HG03025 (cell line): ENCODE data around the gene AAR2.

Source experiments
- ATAC-seq: cut with Tn5 transposase; IDR thresholded peaks from one replicate; pipeline ENCODE4 v1.9.1; 2021; ENCODE audit warnings: mild to moderate bottlenecking, moderate library complexity; ENCODE audit not compliant: unreplicated experiment, low FRiP score

Gene AAR2, protein sequence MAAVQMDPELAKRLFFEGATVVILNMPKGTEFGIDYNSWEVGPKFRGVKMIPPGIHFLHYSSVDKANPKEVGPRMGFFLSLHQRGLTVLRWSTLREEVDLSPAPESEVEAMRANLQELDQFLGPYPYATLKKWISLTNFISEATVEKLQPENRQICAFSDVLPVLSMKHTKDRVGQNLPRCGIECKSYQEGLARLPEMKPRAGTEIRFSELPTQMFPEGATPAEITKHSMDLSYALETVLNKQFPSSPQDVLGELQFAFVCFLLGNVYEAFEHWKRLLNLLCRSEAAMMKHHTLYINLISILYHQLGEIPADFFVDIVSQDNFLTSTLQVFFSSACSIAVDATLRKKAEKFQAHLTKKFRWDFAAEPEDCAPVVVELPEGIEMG

DNA sequence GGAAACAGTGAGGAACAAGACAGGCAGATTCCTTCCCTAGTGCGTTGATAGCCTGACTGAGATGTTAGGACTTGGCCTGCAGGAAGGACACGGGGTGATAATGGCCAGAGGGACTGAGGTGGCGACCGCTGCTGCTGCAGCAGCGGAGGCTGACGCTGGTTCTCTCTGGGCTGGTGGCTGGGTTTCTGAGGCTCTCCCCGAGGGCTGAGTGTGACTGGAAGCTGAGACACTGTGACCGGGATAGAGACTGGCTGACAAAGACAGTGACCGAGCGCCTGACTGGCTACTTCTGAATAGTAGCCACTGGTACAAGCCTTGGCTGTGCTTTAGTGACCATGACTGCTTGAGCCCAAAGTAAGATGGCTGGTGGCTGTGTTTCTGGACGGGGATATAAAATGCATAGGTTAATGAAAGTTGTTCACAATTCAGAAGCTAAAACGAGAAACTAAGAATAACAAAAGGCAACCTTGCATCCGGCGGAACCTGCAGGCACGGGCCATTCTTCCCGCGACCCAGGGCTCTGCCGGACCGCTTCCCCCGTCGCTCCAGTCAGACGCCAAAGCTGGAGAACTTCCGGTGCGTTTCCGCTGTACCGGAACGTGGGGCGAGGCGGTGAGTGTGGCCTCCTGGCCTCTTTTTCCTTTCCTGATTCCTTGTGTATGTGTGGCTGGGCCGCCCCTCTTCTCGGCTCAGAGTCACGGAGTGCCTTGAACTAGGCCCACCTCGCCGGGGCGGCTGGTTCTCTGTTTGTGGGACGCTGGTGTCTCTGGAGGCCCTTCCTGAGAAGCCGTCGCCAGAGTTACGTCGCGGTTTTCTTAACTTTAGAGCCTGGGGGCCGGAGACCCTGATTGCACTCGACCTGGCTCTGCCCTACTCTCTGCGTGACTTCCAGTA, at the start of gene AAR2:
Gene AAR2 (plus strand): TSS at position 587 of the 894 bp plus-strand sequence. CDS start 3,391 bp downstream, outside the sequence.
- ATAC-seq, result no peak

DNA sequence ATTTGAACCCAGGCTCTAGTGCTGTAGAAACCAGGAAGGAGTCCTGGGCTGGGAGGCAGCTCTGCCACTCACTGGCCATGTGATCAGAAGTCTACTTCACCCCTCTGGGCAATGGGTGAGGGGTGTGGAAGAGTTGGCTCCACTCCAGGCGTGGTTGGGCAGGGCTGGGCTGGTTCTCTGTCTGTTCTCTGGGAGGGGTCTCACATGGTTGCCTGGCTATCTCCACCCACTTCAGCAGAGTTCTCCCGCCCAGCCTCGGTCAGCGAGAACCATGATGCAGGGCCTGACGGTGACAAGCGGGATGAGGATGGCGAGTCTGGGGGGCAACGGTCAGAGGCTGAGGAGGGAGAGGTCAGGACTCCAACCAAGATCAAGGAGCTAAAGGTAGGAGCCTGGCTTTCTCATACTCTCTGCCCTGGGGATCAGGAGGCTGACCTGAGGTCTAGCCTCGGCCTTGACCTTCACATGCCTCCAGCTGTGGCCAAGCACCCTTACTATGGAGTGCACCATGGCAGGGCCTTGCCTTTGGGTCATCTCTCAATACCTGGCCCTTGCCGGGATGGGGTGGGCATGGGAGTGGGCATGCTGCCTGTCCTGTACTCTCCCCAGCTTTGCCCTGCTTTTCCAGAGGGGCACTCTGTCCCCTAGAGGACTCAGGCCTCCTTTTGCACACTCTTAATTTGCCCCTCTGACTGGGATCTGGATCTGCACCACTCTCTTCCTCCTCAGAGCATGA, 42.1 kb upstream of the AAR2 start:
- ATAC-seq, result no peak

DNA sequence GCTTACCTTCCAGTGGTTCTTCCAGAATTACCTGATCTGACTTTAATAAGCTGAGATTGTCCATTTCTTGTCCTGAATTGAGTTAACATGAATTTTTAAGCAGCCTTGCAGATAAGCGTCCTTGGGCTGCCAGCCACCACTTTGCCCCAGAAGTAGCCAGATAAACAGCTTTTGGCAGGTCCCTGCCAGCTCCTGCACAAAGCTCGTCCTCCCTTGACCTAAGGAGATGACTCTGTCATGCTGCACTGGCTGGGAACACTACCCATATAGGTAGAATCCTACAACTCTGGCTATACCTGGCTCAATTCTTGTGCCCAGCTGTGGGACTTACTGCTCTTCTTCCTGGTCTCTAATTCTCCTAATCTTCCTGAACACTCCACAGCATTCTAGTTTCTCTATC, 39.6 kb upstream of the AAR2 start:
- ATAC-seq, result no peak

DNA sequence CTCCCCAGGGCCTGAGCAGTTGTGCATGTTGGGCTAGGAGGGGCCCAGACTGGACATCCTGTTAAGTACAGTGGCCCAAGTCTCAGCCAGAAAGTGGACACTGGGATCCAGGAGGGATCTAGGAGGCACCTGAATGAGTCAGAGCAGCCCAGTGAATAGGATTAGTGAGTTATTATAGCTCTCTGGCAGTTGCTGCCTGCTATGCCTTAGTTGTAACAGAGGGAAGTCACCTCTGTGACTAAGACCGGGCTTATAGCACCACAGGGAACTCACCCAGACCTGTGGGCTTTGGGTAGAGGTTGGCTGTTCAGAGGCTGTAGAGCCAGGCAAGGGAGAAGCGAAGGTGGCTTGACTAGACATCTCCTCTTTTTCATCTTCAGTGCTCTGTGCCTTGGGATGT, 39.0 kb upstream of the AAR2 start:
- no peak for ATAC-seq

DNA sequence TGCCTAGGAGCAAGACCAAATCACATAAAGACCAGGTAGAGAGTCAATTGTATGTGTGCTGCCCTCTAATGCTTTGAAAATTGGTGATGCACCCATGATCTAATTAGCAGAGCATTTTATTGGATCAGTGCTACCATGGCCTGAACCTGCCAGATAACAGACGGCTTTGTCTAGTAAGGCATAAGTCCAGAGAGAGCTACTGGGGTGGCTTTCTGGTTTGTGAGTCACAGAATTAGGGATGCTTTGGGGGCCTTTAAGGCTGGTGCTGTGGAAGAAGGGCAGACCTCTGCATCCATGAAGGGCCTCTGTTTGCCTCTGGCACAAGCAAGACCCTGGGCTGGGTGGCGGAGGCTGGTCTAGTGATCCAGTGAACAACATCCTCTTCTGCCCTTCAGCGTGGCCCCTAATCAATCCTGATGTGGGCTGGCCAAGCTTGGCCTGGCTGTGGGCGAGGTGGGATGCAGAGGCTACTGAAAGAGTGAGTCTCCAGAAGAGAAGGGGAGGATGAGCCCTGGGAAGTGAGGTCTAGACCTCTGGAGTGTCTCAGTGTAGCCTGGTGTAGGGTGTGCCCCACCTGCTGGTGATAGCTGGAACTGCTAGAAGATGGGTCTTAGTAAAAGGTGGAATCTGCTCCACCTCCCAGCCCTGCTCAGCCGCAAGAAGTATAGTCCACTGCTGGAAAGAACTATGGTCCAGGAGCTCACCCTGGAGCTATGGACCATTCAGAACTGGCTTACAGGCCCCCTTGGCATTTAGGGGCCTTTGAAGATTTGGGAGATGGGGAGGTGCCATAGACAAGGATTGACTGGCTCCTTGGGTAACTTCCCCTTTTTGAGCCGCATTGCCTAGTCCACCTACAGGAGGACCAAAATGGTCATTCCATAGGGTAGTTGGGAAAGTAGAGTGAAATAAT, 36.7 kb upstream of the AAR2 start:
- no peak for ATAC-seq

DNA sequence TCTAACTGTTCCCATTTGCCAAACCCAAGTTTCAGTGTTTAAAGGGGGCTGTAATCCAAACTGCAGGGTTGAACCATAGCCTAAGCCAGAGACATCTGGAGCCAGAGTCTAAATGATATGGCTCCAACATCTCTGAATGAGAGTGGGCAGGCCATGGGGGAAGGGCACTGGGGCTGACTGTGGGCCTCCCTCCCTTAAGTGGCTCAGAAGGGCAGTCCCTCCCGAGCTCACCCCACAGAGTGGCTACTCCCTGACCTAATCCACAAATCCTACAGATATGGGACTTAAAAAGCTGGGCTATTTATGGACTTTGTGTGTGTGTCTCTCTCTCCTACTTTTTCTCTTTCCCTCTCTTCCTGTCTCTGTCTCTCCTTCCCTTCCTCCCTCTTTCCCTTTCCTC, 35.8 kb upstream of the AAR2 start:
- ATAC-seq, result no peak

DNA sequence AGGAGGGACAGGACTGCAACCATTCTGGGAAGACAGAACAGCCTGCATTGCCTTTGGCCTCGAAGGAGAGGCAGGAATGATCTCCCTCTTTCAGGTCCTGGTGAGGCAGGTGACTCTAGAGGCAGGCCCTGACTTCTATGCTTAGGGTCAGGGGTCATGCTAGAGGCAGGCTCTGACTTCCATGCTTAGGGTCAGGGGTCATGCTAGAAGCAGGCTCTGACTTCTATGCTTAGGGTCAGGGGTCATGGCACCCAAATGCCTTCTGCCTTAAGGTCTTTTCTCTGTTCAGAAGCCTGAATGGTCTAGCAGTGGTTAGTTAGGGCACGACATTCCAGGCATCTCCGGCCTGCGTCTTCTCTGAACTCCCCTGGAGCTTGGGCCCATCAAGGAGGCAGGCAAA, 35.1 kb upstream of the AAR2 start:
- no peak for ATAC-seq

DNA sequence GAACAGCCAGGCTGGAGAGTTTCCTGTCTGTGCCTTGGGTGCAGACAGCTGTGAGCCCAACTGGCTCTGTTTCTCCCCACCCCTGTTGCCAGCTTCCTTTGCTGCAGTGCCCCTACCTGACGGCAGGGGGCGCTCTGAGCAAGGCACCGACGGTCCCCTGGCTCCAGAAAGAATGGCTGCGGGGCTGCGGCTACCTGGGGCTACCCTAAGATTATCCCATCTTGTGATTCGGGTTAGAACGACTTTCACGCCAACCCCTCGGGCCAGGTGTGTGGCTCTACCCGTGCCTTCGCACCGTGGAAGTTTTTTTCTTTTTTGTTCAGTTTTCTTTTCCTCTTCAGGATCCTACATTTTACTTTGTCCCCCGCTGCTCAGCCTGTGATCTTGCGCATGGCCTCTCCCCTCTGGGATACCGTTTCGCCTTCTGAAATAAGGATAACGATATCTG, 33.4 kb upstream of the AAR2 start:
- ATAC-seq, result no peak

DNA sequence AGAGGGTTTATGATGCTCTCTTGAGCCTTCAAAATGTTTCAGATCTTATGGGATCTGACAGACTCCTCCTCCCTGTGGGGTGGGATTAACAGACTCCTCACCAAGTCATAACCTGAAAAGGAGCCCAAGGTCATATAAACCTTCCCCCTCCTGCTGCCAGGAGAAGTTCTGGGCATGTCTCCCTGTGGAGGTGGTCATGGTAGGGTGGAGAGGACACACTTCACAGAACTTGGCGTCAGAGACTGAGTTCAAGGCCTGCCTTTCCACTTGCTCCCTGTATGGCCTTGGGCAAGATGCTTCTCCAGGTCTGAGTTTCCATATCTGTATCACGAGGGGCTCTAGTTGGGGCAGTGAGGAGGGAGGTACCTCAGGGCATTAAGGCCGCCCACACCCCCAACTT, 32.4 kb upstream of the AAR2 start:
- no peak for ATAC-seq

DNA sequence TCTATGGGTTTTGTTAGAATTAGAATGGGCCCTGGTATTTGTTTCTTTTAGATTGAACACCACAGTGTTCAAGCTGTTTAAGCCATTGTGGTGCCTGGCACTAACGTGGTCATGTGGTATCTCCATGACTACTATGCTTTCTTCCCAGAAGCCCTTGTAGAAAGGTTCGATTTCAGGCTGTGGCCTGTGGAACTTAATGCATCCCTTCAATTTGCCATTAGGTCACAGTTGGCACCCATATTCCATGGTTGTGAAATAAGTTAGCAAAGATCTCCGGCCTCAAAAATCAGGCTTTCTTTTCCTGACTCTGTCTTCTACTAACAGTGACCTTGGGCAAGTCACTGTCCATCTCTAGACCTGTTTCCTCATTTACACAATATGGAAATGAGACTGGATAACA, 31.3 kb upstream of the AAR2 start:
- no peak for ATAC-seq

DNA sequence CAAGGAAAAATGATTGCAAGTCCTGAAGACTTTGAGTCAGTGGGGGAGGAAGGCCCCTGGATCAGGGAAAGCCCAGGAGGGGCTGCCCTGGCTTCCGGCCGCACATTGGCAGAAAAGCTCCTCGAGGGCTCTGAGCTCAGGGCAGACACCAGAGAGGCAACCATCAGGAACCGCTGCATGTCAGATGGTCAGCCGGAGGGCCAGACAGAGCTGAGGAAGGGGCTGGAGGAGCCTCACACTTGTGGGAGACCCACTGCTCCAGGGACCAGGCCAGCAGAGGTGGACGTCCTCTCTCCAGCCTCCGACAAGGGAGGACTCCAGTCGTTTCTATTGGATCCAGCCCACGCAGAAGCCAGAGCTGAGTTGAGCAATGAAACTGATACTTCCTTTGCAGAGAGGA, 30.2 kb upstream of the AAR2 start:
- ATAC-seq, result no peak

DNA sequence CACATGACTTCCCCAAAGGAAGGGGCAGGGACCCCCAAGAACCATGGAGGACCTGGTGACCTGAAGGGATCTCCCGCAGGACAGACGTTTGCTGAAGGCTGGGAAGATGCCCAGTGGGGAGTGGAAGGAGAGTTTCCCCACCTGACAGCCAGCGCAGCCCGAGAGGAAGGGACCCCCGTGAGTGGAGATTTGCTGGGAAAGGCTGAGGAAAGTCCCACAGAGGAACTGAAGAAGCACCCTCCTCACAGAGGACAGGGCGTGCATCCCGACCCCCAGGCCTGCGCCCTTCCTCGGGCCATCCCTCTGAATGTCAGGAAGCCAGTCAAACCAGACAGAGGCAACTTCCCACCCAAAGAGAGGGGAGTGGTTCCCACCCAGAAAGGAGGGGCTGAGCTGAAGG, 29.6 kb upstream of the AAR2 start:
- no peak for ATAC-seq

DNA sequence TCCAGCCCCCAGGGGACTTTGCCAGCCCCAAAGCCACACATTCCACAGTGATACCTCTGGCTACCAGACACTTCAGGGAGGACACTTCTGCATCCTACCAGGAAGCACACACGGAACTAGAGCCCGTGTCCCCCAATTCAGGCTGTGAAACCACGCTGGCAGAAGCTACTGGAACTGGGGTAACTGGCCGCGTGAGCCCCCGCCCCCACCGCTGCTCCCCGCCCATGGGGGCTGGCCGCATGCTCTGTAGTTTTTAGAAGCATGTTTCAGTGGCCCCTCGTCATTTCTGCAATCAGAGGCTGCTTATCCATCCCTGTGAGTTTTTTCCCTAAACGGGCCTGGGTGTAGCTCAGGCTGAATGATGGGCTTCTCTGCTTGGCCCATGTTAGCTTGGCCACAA, 28.7 kb upstream of the AAR2 start:
- no peak for ATAC-seq

DNA sequence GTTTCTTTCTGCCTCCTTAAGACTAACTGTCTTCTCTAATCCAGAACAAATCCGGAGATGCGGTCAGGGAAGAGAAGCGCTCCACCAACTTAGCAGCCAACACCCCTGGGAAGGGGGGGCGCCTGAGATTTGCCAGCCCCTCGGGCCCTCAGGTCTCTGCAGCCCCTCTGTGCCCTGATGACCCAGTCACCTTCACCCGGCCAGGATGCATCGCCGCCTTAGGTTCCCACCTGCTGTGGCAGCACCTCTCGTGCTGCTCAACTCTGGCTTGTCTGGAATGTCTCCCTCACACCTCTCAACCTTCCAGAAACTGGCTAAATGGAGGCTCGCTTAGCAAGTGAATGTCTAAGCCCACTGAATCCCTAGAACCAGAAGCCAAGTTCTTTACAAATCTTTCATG, 28.0 kb upstream of the AAR2 start:
- no peak for ATAC-seq

DNA sequence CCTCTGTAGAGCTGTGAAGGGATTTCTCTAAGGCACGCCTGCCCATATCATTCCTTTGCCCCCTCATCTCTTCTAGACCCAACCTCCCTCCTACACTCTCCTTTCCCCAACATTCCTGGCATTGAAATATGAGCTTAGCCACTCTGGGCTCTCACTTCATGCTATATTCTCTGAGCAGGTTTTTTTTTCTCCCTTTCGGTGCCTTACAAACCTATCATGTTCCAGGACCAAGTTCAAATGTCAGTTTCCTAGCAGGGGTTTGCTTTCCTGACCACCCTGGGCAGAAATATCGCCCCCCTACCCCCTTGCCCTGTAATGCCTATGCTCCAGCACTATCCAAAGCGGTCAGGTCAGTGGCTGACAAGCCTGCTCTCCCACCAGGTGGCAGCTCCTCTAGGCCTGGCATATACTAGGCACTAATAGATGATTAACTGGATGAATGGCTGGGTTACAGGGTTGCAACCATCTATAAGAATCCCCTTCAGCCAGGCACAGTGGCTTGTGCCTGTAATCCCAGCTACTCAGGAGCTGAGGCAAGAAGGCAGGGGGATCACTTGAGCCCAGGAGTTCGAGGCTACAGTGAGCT, 25.7 kb upstream of the AAR2 start:
- no peak for ATAC-seq

DNA sequence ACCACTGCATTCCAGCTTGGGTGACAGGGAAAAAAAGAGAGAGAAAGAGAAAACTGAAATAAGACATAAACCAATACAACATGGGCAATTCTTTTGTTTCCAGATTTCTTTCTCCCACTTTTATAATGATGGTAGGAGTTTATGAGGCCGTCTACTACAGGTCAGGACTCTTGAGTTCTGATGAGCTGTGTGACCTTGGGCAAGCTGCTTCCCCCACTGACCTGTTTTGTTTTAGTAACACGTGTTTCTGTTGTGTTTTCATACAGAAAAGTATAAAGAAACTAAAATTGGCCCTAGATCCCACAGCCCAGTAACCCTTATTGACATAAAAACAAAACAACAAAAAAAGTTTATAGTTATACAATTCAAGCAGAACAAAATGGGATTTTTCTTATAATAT, 22.9 kb upstream of the AAR2 start:
- no peak for ATAC-seq

DNA sequence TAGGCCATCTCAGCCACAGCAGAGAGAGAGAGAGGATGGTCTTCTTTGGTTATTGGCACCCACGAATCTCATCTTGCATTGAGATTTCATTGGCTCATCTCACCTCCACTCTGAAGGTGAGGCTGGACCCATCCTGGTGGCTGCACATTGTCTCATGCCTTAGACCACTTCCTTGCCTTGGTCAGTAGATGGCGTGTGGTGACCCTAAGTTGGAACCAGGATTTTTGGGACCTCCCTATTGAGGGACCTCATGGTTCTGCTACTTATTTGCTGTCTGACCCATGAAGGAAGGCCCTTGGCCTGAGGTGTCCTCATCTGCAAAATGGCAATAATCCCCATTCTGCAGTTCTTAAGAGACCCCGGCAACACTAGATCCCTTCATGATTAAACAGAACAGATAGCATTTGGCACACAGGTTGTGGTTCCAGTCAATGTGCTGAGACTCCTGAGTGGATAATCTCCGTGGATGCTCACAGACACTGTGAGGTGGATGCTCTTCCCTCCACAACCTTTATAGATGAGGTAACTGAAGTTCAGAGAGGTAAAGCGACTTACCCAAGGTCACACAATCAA, 21.5 kb upstream of the AAR2 start:
- no peak for ATAC-seq

DNA sequence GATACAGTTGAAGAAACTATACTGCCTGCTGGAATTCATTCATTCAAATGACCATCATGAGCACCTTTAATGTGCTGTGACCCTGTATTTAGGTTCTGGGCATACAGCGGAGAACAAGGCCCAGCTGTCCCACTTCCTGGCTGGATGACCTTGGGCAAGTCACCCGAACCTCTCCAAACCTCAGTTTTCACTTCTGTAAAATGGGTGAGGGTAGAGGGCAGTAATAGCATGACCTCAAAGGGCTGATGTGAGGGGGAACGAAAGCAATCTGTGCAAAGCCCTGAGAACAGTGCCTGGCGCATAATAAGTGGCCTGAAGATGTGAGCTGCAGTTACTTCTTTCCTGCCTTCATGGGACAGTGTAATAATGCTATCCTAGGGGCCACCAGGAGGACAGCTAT, 20.5 kb upstream of the AAR2 start:
- ATAC-seq, result no peak

DNA sequence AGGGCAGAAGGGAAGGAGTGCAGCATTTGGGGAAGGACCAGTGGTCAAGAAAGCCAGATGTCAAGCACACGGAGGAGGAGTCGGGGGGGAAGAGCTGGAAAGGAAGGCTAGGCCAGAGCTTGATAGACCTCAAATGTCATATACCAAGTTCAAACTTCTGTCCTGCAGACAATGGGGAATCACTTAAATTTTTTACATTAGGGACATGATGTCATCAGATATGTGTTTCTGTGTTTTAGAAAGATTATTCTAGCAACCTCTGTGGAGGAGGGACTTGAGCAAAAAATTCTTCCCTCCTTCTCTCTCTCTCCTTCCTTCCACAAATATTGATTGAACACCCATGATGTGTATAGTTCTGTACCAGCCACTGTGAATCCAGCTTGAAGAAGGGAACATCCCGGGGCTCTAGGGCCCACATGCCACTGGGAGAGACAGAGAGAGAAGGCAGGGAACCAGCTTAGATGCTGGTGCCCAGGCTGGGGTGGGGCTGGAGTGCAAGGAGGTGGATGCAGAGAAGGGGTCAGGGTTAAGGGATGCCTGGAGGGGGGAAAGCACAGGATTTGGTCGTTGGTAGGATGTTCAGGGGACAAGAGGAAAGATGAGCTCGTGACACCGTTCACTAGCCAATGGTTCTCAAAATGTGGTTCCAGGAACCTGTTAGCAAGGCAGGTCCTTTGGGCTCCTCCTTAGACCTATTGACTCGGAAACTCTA, 19.8 kb upstream of the AAR2 start:
- ATAC-seq, result no peak
